H1 (cell line): ENCODE measurements around the gene PCDHB5. TPM values are rescaled to one million over a fixed set of nuclear protein-coding genes. Genes with fewer than 3 reads are reported as not detected.
A peak's percentile ranks its signal among the peaks of the same experiment; 100 is the strongest.
"Not testable (repeated sequence)": the region's sequence is repeated elsewhere in the genome, so short reads cannot be mapped to it uniquely, and the experiment has no call there.

Experiments used
- CTCF ChIA-PET: fragments of 300-600 bp; sonication (Branson Sonifier 250); formaldehyde crosslinking; loops from one replicate; lab custom pipeline; 2021; ENCODE audit not compliant: partially characterized antibody; lab: Charles Lee
- POLR2A ChIA-PET: fragments of 300-600 bp; sonication (Branson Sonifier 250); formaldehyde crosslinking; loops from one replicate; lab custom pipeline; 2021; ENCODE audit warnings: inconsistent platforms; ENCODE audit not compliant: partially characterized antibody; lab: Charles Lee
- DNase-seq, 2 experiments: peaks; one replicate each; pipeline versions ENCODE4 v3.0.0 to v3.0.0-alpha.2; 2010 to 2022; ENCODE audit warnings: low spot score in 2 of 2, low read depth in 1 of 2, mixed read lengths in 1 of 2
- FAIRE-seq: peaks from 2 replicates; lab custom pipeline; 2011; peaks lifted over from hg19 to GRCh38; lab: Jason Lieb, UNC
- H2AFZ ChIP-seq: 2 replicates; pipeline ENCODE4 v1.8.1; 2012; ENCODE audit warnings: low read length, inconsistent platforms
- H2AK5ac ChIP-seq: 2 replicates; pipeline ENCODE4 v1.6.1; 2013; ENCODE audit warnings: low read depth, low read length
- H2BK120ac ChIP-seq: replicated peaks from 2 replicates; pipeline ENCODE3; 2013; ENCODE audit warnings: low read depth, low read length, inconsistent platforms
- H2BK12ac ChIP-seq: 2 replicates; pipeline ENCODE4 v1.6.1; 2013; ENCODE audit warnings: low read depth, low read length
- H2BK15ac ChIP-seq: 2 replicates; pipeline ENCODE4 v1.6.1; 2013; ENCODE audit warnings: low read length
- H2BK20ac ChIP-seq: 2 replicates; pipeline ENCODE4 v1.6.1; 2013; ENCODE audit warnings: low read length
- H2BK5ac ChIP-seq: 2 replicates; pipeline ENCODE4 v1.6.1; 2013; ENCODE audit warnings: low read depth, low read length
- H3K14ac ChIP-seq: 2 replicates; pipeline ENCODE4 v1.6.1; 2013; ENCODE audit warnings: inconsistent platforms; ENCODE audit not compliant: insufficient read length
- H3K18ac ChIP-seq: 2 replicates; pipeline ENCODE4 v1.6.1; 2013; ENCODE audit warnings: low read length; ENCODE audit errors: extremely low read depth
- H3K23ac ChIP-seq: 2 replicates; pipeline ENCODE4 v1.6.1; 2013; ENCODE audit warnings: inconsistent platforms; ENCODE audit not compliant: insufficient read length
- H3K23me2 ChIP-seq: 2 replicates; pipeline ENCODE4 v1.6.1; 2013; ENCODE audit warnings: low read depth, low read length
- H3K27ac ChIP-seq: 2 replicates; pipeline ENCODE4 v1.6.1; 2011; ENCODE audit warnings: low read depth, low read length, inconsistent platforms
- H3K27me3 ChIP-seq, 4 experiments: replicated peaks in 1 of 4; 1 replicate in 1 of 4; 2 replicates in 3 of 4; pipeline versions ENCODE4 v1.6.1 to v1.8.1; 2011 to 2013; ENCODE audit warnings: low read length in 3 of 4, mild to moderate bottlenecking in 3 of 4, inconsistent platforms in 2 of 4, mixed read lengths in 2 of 4, moderate library complexity in 1 of 4; ENCODE audit not compliant: control insufficient read depth in 3 of 4, insufficient read depth in 3 of 4; ENCODE audit errors: extremely low read depth in 1 of 4
- H3K36me3 ChIP-seq, 4 experiments: 2 replicates each; pipeline versions ENCODE4 v1.6.1 to v1.8.1; 2011 to 2013; ENCODE audit warnings: mild to moderate bottlenecking in 4 of 4, low read length in 3 of 4, moderate library complexity in 2 of 4, control low read depth in 1 of 4, inconsistent platforms in 1 of 4; ENCODE audit not compliant: insufficient read depth in 4 of 4, control insufficient read depth in 2 of 4
- H3K4ac ChIP-seq: replicated peaks from 2 replicates; pipeline ENCODE3; 2013; ENCODE audit warnings: low read length, low read depth, mixed read lengths, inconsistent platforms; ENCODE audit not compliant: insufficient read length
- H3K4me1 ChIP-seq, 4 experiments: replicated peaks in 1 of 4; 1 replicate in 1 of 4; 2 replicates in 3 of 4; pipeline versions ENCODE4 v1.6.1 to v1.8.1; 2011 to 2013; ENCODE audit warnings: low read length in 3 of 4, inconsistent platforms in 2 of 4, mixed read lengths in 1 of 4; ENCODE audit not compliant: insufficient read depth in 4 of 4, control insufficient read depth in 3 of 4
- H3K4me2 ChIP-seq, 2 experiments: 2 replicates each; pipeline versions ENCODE4 v1.6.1 to v1.8.1; 2011 to 2013; ENCODE audit warnings: low read depth in 2 of 2, low read length in 2 of 2, control low read depth in 1 of 2, inconsistent platforms in 1 of 2, mild to moderate bottlenecking in 1 of 2; ENCODE audit not compliant: insufficient read depth in 1 of 2
- H3K4me3 ChIP-seq, 4 experiments: fragments of 200-600, 300-600 bp in 1 of 4; sonication (generic), shearing (Covaris generic), sonication (Bioruptor Twin) in 1 of 4; 2 replicates each; pipeline versions ENCODE4 v1.5.1 to v1.8.1; 2011 to 2016; ENCODE audit warnings: low read length in 4 of 4, low read depth in 3 of 4, control low read depth in 2 of 4, inconsistent platforms in 2 of 4, mild to moderate bottlenecking in 2 of 4, mixed read lengths in 1 of 4, moderate library complexity in 1 of 4; ENCODE audit not compliant: insufficient read depth in 2 of 4; ENCODE audit errors: extremely low read depth in 1 of 4
- H3K56ac ChIP-seq: replicated peaks from 2 replicates; pipeline ENCODE3; 2013; ENCODE audit warnings: low read depth, mild to moderate bottlenecking, mixed read lengths, low read length, inconsistent platforms; ENCODE audit not compliant: insufficient read length
- H3K79me1 ChIP-seq: 2 replicates; pipeline ENCODE4 v1.6.1; 2013; ENCODE audit warnings: low read depth, low read length, control low read depth
- H3K79me2 ChIP-seq, 2 experiments: 2 replicates each; pipeline versions ENCODE4 v1.6.1 to v1.8.1; 2012 to 2013; ENCODE audit warnings: low read length in 2 of 2, mild to moderate bottlenecking in 2 of 2, inconsistent platforms in 1 of 2; ENCODE audit not compliant: insufficient read depth in 2 of 2, control insufficient read depth in 1 of 2
- H3K9ac ChIP-seq, 4 experiments: replicated peaks in 1 of 4; 1 replicate in 1 of 4; 2 replicates in 3 of 4; pipeline versions ENCODE4 v1.6.1 to v1.8.1; 2011 to 2013; ENCODE audit warnings: low read depth in 3 of 4, low read length in 3 of 4, control low read depth in 2 of 4, mild to moderate bottlenecking in 2 of 4, moderate library complexity in 2 of 4, inconsistent platforms in 1 of 4; ENCODE audit errors: extremely low read depth in 1 of 4
- H3K9me3 ChIP-seq, 2 experiments: 2 replicates each; pipeline versions ENCODE4 v1.6.1 to v1.8.1; 2012 to 2013; ENCODE audit warnings: mild to moderate bottlenecking in 2 of 2, moderate library complexity in 2 of 2, control low read depth in 1 of 2, inconsistent platforms in 1 of 2, low read depth in 1 of 2, low read length in 1 of 2, mixed read lengths in 1 of 2; ENCODE audit not compliant: insufficient read depth in 2 of 2
- H4K20me1 ChIP-seq, 2 experiments: replicated peaks in 1 of 2; 2 replicates each; pipeline versions ENCODE3 to v1.8.1; 2011 to 2013; ENCODE audit warnings: inconsistent platforms in 2 of 2, low read length in 2 of 2, mild to moderate bottlenecking in 1 of 2; ENCODE audit not compliant: insufficient read depth in 2 of 2, control insufficient read depth in 1 of 2
- H4K5ac ChIP-seq: 2 replicates; pipeline ENCODE4 v1.6.1; 2013; ENCODE audit warnings: low read length, low read depth, mixed read lengths, inconsistent platforms; ENCODE audit not compliant: insufficient read length
- H4K8ac ChIP-seq: 2 replicates; pipeline ENCODE4 v1.8.0; 2013; ENCODE audit warnings: mild to moderate bottlenecking, moderate library complexity, low read length, inconsistent platforms; ENCODE audit not compliant: insufficient read depth; ENCODE audit errors: extremely low read depth
- H4K91ac ChIP-seq: replicated peaks from 2 replicates; pipeline ENCODE3; 2013; ENCODE audit warnings: low read length, mixed read lengths, inconsistent platforms; ENCODE audit not compliant: insufficient read length
- CTCF ChIP-seq, 3 experiments: IDR thresholded peaks; 1 replicate in 2 of 3; 2 replicates in 1 of 3; pipeline versions ENCODE4 v1.5.1 to v1.6.1; 2011; ENCODE audit warnings: low read length in 3 of 3, mild to moderate bottlenecking in 3 of 3, inconsistent platforms in 2 of 3, low read depth in 1 of 3, moderate library complexity in 1 of 3; ENCODE audit not compliant: insufficient read depth in 1 of 3; ENCODE audit errors: control extremely low read depth in 1 of 3
- SP1 ChIP-seq: IDR thresholded peaks from 2 replicates; pipeline ENCODE4 v1.6.1; 2011; ENCODE audit warnings: low read depth, low read length
- WGBS, 2 experiments: shearing (Covaris generic) in 1 of 2; methylation state at CpG; one replicate each; pipeline versions ENCODE4 v1.1.6 to v1.1.7; 2013 to 2015; ENCODE audit warnings: low lambda C conversion rate in 2 of 2, mixed read lengths in 2 of 2, inconsistent platforms in 1 of 2, low coverage in 1 of 2, missing lambda C conversion rate in 1 of 2; ENCODE audit not compliant: insufficient replicate concordance in 2 of 2, insufficient coverage in 1 of 2, insufficient read length in 1 of 2; ENCODE audit errors: extremely low coverage in 1 of 2, missing lambda C conversion rate in 1 of 2; 5-methylcytosine and 5-hydroxymethylcytosine counted together
- polyA plus RNA-seq, 7 experiments: library from polyadenylated mRNA; depleted of rRNA in 3 of 7; stranded (reverse) in 5 of 7; unstranded in 2 of 7; fragments of >200 nt in 5 of 7; fragments of 200-250 nt in 2 of 7; gene quantifications; 1 replicate in 5 of 7; 2 replicates in 1 of 7; 4 replicates in 1 of 7; pipeline versions ENCODE4 v1.2.1 to v1.2.3, GENCODE V29; 2011 to 2013; ENCODE audit warnings: missing spikeins in 2 of 7, mixed read lengths in 2 of 7
- total RNA-seq: library from RNA; stranded (reverse); fragmentation: NEBNext Ultra II Directional; extraction: Animal tissue kit (Norgen Biotek cat#: 25700); gene quantifications from 2 replicates; pipeline ENCODE4 v1.2.1, GENCODE V29; 2021

Gene PCDHB5
- total and polyA plus RNA-seq, 2 of the 8 experiments (the other 6 are each of a cell fraction or from before 2014, with no cell fraction given), result 2.4 to 8.2 TPM

- TF ChIP-seq CTCF (IDR thresholded peaks at IDR 0.05; ENCODE audit: control extremely low read depth in 1 of 3, insufficient read depth in 1 of 3, low read depth in 1 of 3, low read length in 3 of 3) (peak in 2 of 3 experiments; percentile 70 to 72; a peak in 3 of 4 replicates), SP1 (no peak)
Measured at GRCh38 chr5:141155540-141156374, 20.8 kb downstream of the PCDHB5 start (continued).

- H2BK120ac ChIP-seq, H3K23ac ChIP-seq, H3K27ac ChIP-seq, H4K91ac ChIP-seq, H2BK5ac ChIP-seq, H3K9me3 ChIP-seq, H3K4me3 ChIP-seq, H2AK5ac ChIP-seq, H3K79me2 ChIP-seq, H3K23me2 ChIP-seq, H3K56ac ChIP-seq, H3K36me3 ChIP-seq, H3K4me2 ChIP-seq, H2BK20ac ChIP-seq, H3K14ac ChIP-seq, H2BK15ac ChIP-seq, H3K4me1 ChIP-seq, H4K5ac ChIP-seq, H4K8ac ChIP-seq, POLR2A ChIA-PET, DNase-seq, H3K18ac ChIP-seq, H3K4ac ChIP-seq, H3K27me3 ChIP-seq, FAIRE-seq, H2AFZ ChIP-seq, CTCF ChIA-PET, H4K20me1 ChIP-seq, H2BK12ac ChIP-seq, H3K9ac ChIP-seq, H3K79me1 ChIP-seq: not testable (repeated sequence)
- 92% methylated on average over 19 of the region's 38 CpGs; no CpG with 5 or more reads in 1 of the 2 experiments for WGBS, 2 experiments
Measured at GRCh38 chr5:141157356-141157755, 22.4 kb downstream of the PCDHB5 start.
